B cell (primary cell): ENCODE data around the gene LKAAEAR1. TPM values are rescaled to one million over a fixed set of nuclear protein-coding genes. Genes with fewer than 3 reads are reported as not detected.

Experiments
- ATAC-seq: fragments of 200-7000 bp; cut with Tn5 transposase; one replicate; pipeline ENCODE4 v1.10.0; 2021; ENCODE audit warnings: low read depth, mild to moderate bottlenecking, moderate number of reproducible peaks, moderate library complexity
- CTCF ChIA-PET: fragments of 350-600 bp; sonication (Branson Sonifier 250); formaldehyde crosslinking; loops from one replicate; lab custom pipeline; 2021; ENCODE audit warnings: antibody characterized with exemption, inconsistent platforms; lab: Charles Lee
- POLR2A ChIA-PET: fragments of 350-600 bp; sonication (Branson Sonifier 250); formaldehyde crosslinking; loops from one replicate; lab custom pipeline; 2021; ENCODE audit warnings: antibody characterized with exemption; lab: Charles Lee
- DNase-seq: peaks from one replicate; pipeline ENCODE4 v3.0.0; 2013
- H2AFZ ChIP-seq: 2 replicates; pipeline ENCODE4 v1.6.1; 2012; ENCODE audit warnings: mild to moderate bottlenecking, low read depth, low read length; ENCODE audit not compliant: insufficient read depth, poor library complexity, severe bottlenecking
- H3K27ac ChIP-seq, 2 donors: 1 replicate in 1 of 2; 2 replicates in 1 of 2; pipeline ENCODE4 v1.5.1; 2012 to 2013; ENCODE audit warnings: low read length in 2 of 2, mild to moderate bottlenecking in 2 of 2, moderate library complexity in 1 of 2
- H3K27me3 ChIP-seq, 4 experiments: fragments of 200-600 bp in 1 of 4; sonication (generic) in 1 of 4; replicated peaks in 1 of 4; 1 replicate in 2 of 4; 2 replicates in 2 of 4; pipeline versions ENCODE4 v1.6.1 to v1.7.0; 2013 to 2016; ENCODE audit warnings: low read length in 3 of 4, mild to moderate bottlenecking in 2 of 4, mixed read lengths in 1 of 4, moderate library complexity in 1 of 4; ENCODE audit not compliant: insufficient read depth in 4 of 4, control insufficient read depth in 3 of 4; ENCODE audit errors: control extremely low read depth in 1 of 4
- H3K36me3 ChIP-seq, 2 experiments: replicated peaks in 1 of 2; 1 replicate in 1 of 2; 2 replicates in 1 of 2; pipeline versions ENCODE4 v1.6.1 to v1.7.1; 2013; ENCODE audit warnings: low read length in 1 of 2; ENCODE audit not compliant: insufficient read depth in 2 of 2, control insufficient read depth in 1 of 2; ENCODE audit errors: control extremely low read depth in 1 of 2, extremely low read depth in 1 of 2
- H3K4me1 ChIP-seq, 2 donors: fragments of 200-600 bp in 1 of 2; sonication (generic) in 1 of 2; 1 replicate in 1 of 2; 2 replicates in 1 of 2; pipeline versions ENCODE4 v1.5.1 to v1.6.1; 2013 to 2017; ENCODE audit warnings: low read length in 2 of 2; ENCODE audit not compliant: control insufficient read depth in 2 of 2, insufficient read depth in 2 of 2
- H3K4me2 ChIP-seq: replicated peaks from 2 replicates; pipeline ENCODE3; 2012; ENCODE audit warnings: mild to moderate bottlenecking, low read depth, low read length; ENCODE audit not compliant: poor library complexity, severe bottlenecking
- H3K4me3 ChIP-seq, 5 experiments: fragments of 200-600 bp in 1 of 5; sonication (generic) in 1 of 5; 1 replicate in 3 of 5; 2 replicates in 2 of 5; pipeline versions ENCODE4 v1.5.1 to v1.7.0; 2011 to 2016; ENCODE audit warnings: low read length in 4 of 5, mild to moderate bottlenecking in 4 of 5, low read depth in 2 of 5, control low read depth in 1 of 5, moderate library complexity in 1 of 5; ENCODE audit not compliant: insufficient read depth in 1 of 5; ENCODE audit errors: control extremely low read depth in 1 of 5, extremely low read depth in 1 of 5
- H3K79me2 ChIP-seq: fragments of 200-600 bp; sonication (generic); one replicate; pipeline ENCODE4 v1.6.0; 2016; ENCODE audit warnings: low read length; ENCODE audit not compliant: control insufficient read depth, insufficient read depth
- H3K9ac ChIP-seq: fragments of 200-600 bp; sonication (generic); 2 replicates; pipeline ENCODE4 v1.6.1; 2017; ENCODE audit warnings: mild to moderate bottlenecking, low read length, moderate library complexity
- H3K9me3 ChIP-seq, 3 donors: one replicate each; pipeline versions ENCODE4 v1.6.1 to v1.7.1; 2013; ENCODE audit warnings: low read length in 2 of 3; ENCODE audit not compliant: control insufficient read depth in 2 of 3, insufficient read depth in 1 of 3; ENCODE audit errors: control extremely low read depth in 1 of 3
- H4K20me1 ChIP-seq: 2 replicates; pipeline ENCODE4 v1.6.0; 2012; ENCODE audit warnings: mild to moderate bottlenecking, low read length; ENCODE audit not compliant: insufficient read depth, control insufficient read depth, poor library complexity, severe bottlenecking
- H3K27ac Mint-ChIP-seq: one replicate; pipeline ENCODE4 v1.8.0; 2021; ENCODE audit warnings: mixed read lengths
- H3K27me3 Mint-ChIP-seq: one replicate; pipeline ENCODE4 v1.8.0; 2021; ENCODE audit warnings: mixed read lengths
- H3K4me1 Mint-ChIP-seq: one replicate; pipeline ENCODE4 v1.8.0; 2021; ENCODE audit warnings: mixed read lengths
- H3K4me3 Mint-ChIP-seq: one replicate; pipeline ENCODE4 v1.8.0; 2021; ENCODE audit warnings: mixed read lengths
- H3K9me3 Mint-ChIP-seq: one replicate; pipeline ENCODE4 v1.8.0; 2022; ENCODE audit warnings: mixed read lengths; ENCODE audit not compliant: insufficient read depth
- CTCF ChIP-seq: fragments of 200-600 bp; IDR thresholded peaks from one replicate; pipeline ENCODE4 v1.8.0; 2022; ENCODE audit warnings: antibody characterized with exemption, mild to moderate bottlenecking
- EZH2 ChIP-seq: IDR thresholded peaks from 2 replicates; pipeline ENCODE4 v1.6.1; 2012; ENCODE audit warnings: borderline replicate concordance, low read depth, mild to moderate bottlenecking, moderate library complexity, low read length; ENCODE audit not compliant: insufficient read depth, poor library complexity, severe bottlenecking
- WGBS: methylation state at CpG from one replicate; pipeline ENCODE4 v1.1.5; 2013; ENCODE audit warnings: missing lambda C conversion rate; ENCODE audit not compliant: insufficient coverage; 5-methylcytosine and 5-hydroxymethylcytosine counted together
- intact Hi-C: fragments of 100-400 bp; cut with micrococcal nuclease; formaldehyde crosslinking; loops from one replicate; pipeline ENCODE4 v1.10.0; 2022
- polyA plus RNA-seq: library from polyadenylated mRNA; depleted of rRNA; stranded (reverse); fragments of >200 nt; gene quantifications from 2 replicates; pipeline ENCODE4 v1.2.3, GENCODE V29; 2012
- total RNA-seq, 2 donors: library from RNA; stranded (reverse); fragments of 120-200 nt in 1 of 2; gene quantifications; 1 replicate in 1 of 2; 2 replicates in 1 of 2; pipeline versions ENCODE4 v1.2.3 to v1.2.4, GENCODE V29; 2013 to 2022

The LKAAEAR1 gene
- total and polyA plus RNA-seq, 2 donors (not counting 1 experiment from before 2014, with no cell fraction given): 1.9 TPM; not detected in 1

- intact Hi-C loops: no loop called here
- no peak for DNase-seq
- Histone ChIP-seq H3K9ac (no peak overlapping the region), H3K4me1 (no peaks in the 10 kb centered on the region), H3K27me3 (peaks cover 0 to 6% (median 1%) of the 10 kb centered on the region in 4 experiments), H3K9me3 (no peaks in the 10 kb centered on the region), H3K36me3 (no peaks in the 10 kb centered on the region), H4K20me1 (no peaks in the 10 kb centered on the region), H3K27ac (no peak overlapping the region), H3K4me2 (no peak overlapping the region), H3K4me3 (no peak overlapping the region), H3K79me2 (no peaks in the 10 kb centered on the region), H2AFZ (no peak overlapping the region)
- no peak overlapping the region for H3K4me3 Mint-ChIP-seq
- no peak for ATAC-seq
- CTCF ChIA-PET: no interaction called here
- H3K9me3 Mint-ChIP-seq: no peaks in the 10 kb centered on the region
- POLR2A ChIA-PET: no interaction called here
- H3K4me1 Mint-ChIP-seq: no peaks in the 10 kb centered on the region
- H3K27me3 Mint-ChIP-seq: peaks cover 20% of the 10 kb centered on the region
- H3K27ac Mint-ChIP-seq: no peak overlapping the region
- 91% methylated on average over 4 of the region's 4 CpGs for WGBS
- TF ChIP-seq CTCF (no peak), EZH2 (no peak)
Observed at GRCh38 chr20:64131406-64131805, 47.2 kb upstream of the LKAAEAR1 start.

- H3K79me2 ChIP-seq: no peaks in the 10 kb centered on the region
- ChIA-PET POLR2A (no interaction called here), CTCF (no interaction called here)
- intact Hi-C loops: no loop called here
- H3K9me3 ChIP-seq: no peaks in the 10 kb centered on the region
- Mint-ChIP-seq H3K4me3 (no peak overlapping the region), H3K4me1 (no peaks in the 10 kb centered on the region), H3K27me3 (peaks cover 16% of the 10 kb centered on the region), H3K27ac (no peak overlapping the region), H3K9me3 (no peaks in the 10 kb centered on the region)
- H3K4me2 ChIP-seq: no peak overlapping the region
- no peaks in the 10 kb centered on the region for H4K20me1 ChIP-seq
- no peaks in the 10 kb centered on the region for H3K36me3 ChIP-seq
- no peak overlapping the region for H3K9ac ChIP-seq
- ATAC-seq: no peak
- H3K4me1 ChIP-seq: no peaks in the 10 kb centered on the region
- no peak overlapping the region for H2AFZ ChIP-seq
- TF ChIP-seq CTCF: no peak
- no peak for TF ChIP-seq EZH2
- H3K27ac ChIP-seq: no peak overlapping the region
- H3K4me3 ChIP-seq: no peak overlapping the region
- peaks cover 0 to 6% (median 1%) of the 10 kb centered on the region in 4 experiments for H3K27me3 ChIP-seq
- no peak for DNase-seq
- 89% methylated on average over 10 of the region's 10 CpGs for WGBS
Observed at GRCh38 chr20:64130876-64131275, 46.7 kb upstream of the LKAAEAR1 start.
